Breast epithelium (tissue), 4 donors: ENCODE data around the gene GPER1. TPM values are rescaled to one million over a fixed set of nuclear protein-coding genes. Genes with fewer than 3 reads are reported as not detected.
"Not testable (repeated sequence)": the region's sequence is repeated elsewhere in the genome, so short reads cannot be mapped to it uniquely, and the experiment has no call there.

Source experiments
- DNase-seq, 2 donors: peaks; one replicate each; pipeline ENCODE4 v3.0.0-alpha.2; 2019; ENCODE audit warnings: low spot score in 2 of 2
- H3K27ac ChIP-seq, 2 donors: fragments of 200-600 bp; sonication (generic) in 1 of 2; one replicate each; pipeline ENCODE4 v1.5.1; 2016 to 2019; ENCODE audit warnings: mild to moderate bottlenecking in 1 of 2
- H3K27me3 ChIP-seq, 2 donors: fragments of 200-600 bp; sonication (generic) in 1 of 2; one replicate each; pipeline versions ENCODE4 v1.5.1 to v1.6.0; 2017 to 2019; ENCODE audit warnings: control low read depth in 1 of 2, mild to moderate bottlenecking in 1 of 2
- H3K36me3 ChIP-seq: fragments of 200-600 bp; one replicate; pipeline ENCODE4 v1.5.1; 2019
- H3K4me1 ChIP-seq, 2 donors: fragments of 200-600 bp; sonication (generic); one replicate each; pipeline ENCODE4 v1.5.1; 2016 to 2019; ENCODE audit warnings: control low read depth in 1 of 2
- H3K4me3 ChIP-seq, 3 donors: fragments of 200-600 bp; sonication (generic); 1 replicate in 2 of 3; 2 replicates in 1 of 3; pipeline ENCODE4 v1.5.1; 2016 to 2019; ENCODE audit warnings: mild to moderate bottlenecking in 3 of 3, moderate library complexity in 2 of 3
- H3K9me3 ChIP-seq, 2 donors: fragments of 200-600 bp; sonication (generic) in 1 of 2; one replicate each; pipeline ENCODE4 v1.5.1; 2016 to 2019; ENCODE audit warnings: control low read depth in 1 of 2
- POLR2A ChIP-seq: fragments of 450-650 bp; IDR thresholded peaks from one replicate; pipeline ENCODE4 v1.6.1; 2016; ENCODE audit warnings: antibody characterized with exemption, mild to moderate bottlenecking, moderate library complexity
- POLR2AphosphoS5 ChIP-seq, 3 donors: sonication (generic); formaldehyde crosslinking; IDR thresholded peaks; one replicate each; pipeline ENCODE4 v1.6.1; 2017; ENCODE audit warnings: antibody characterized with exemption in 3 of 3
- intact Hi-C: fragments of 100-400 bp; cut with DNase I; formaldehyde crosslinking; loops from one replicate; pipeline ENCODE4 v1.15.1; 2023; ENCODE audit warnings: low total_unique reads
- total RNA-seq, 3 donors: library from RNA; depleted of rRNA; stranded (reverse); fragments of >200 nt; gene quantifications; one replicate each; pipeline ENCODE4 v1.1.0, GENCODE V29; 2016
- TF ChIP-seq, protein P1 (sequence below), 3 donors: fragments of 450-650 bp; IDR thresholded peaks; one replicate each; pipeline ENCODE4 v1.5.1; 2016 to 2017; ENCODE audit warnings: antibody characterized with exemption in 3 of 3, mild to moderate bottlenecking in 3 of 3, moderate library complexity in 3 of 3

GPER1 gene
- 1 to 10 TPM; 2.6 to 3.3 (median 3.2) TPM for total RNA-seq

GRCh38 chr7:1087952-1088920 is at the start of gene GPER1:
GPER1 (plus strand) TSS chr7:1088113; CDS start chr7:1091729, 3,616 bp downstream.
- TF ChIP-seq POLR2A (no peak), POLR2AphosphoS5 (IDR thresholded peaks at IDR 0.05) (no peak)
- TF ChIP-seq, protein P1, sequence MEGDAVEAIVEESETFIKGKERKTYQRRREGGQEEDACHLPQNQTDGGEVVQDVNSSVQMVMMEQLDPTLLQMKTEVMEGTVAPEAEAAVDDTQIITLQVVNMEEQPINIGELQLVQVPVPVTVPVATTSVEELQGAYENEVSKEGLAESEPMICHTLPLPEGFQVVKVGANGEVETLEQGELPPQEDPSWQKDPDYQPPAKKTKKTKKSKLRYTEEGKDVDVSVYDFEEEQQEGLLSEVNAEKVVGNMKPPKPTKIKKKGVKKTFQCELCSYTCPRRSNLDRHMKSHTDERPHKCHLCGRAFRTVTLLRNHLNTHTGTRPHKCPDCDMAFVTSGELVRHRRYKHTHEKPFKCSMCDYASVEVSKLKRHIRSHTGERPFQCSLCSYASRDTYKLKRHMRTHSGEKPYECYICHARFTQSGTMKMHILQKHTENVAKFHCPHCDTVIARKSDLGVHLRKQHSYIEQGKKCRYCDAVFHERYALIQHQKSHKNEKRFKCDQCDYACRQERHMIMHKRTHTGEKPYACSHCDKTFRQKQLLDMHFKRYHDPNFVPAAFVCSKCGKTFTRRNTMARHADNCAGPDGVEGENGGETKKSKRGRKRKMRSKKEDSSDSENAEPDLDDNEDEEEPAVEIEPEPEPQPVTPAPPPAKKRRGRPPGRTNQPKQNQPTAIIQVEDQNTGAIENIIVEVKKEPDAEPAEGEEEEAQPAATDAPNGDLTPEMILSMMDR (IDR thresholded peaks at IDR 0.05), result no peak
- Histone ChIP-seq H3K9me3 (no peaks in the 10 kb centered on the region), H3K27ac (peak within 1 kb of the TSS in 1 of 2 donors; percentile 70), H3K27me3 (no peaks in the 10 kb centered on the region), H3K36me3 (no peaks in the 10 kb centered on the region), H3K4me1 (peaks cover 0 to 17% of the 10 kb centered on the region in 2 donors), H3K4me3 (peak within 1 kb of the TSS; percentile 36 to 71 (median 46))
- intact Hi-C loops, result no loop called here
- DNase-seq, result no peak

GRCh38 chr7:1040233-1040632 is 47.7 kb upstream of the GPER1 start:
- H3K27me3 ChIP-seq, H3K4me1 ChIP-seq, H3K4me3 ChIP-seq, H3K27ac ChIP-seq, intact Hi-C loops, H3K36me3 ChIP-seq, H3K9me3 ChIP-seq, DNase-seq: not testable (repeated sequence)

- Histone ChIP-seq H3K36me3 (no peaks in the 10 kb centered on the region), H3K4me1 (peaks cover 10 to 13% of the 10 kb centered on the region in 2 donors), H3K9me3 (no peaks in the 10 kb centered on the region), H3K4me3 (peak overlapping the region in 1 of 3 donors; percentile 44), H3K27ac (no peak overlapping the region), H3K27me3 (no peaks in the 10 kb centered on the region)
- DNase-seq, result no peak
- intact Hi-C loops, result no loop called here
- no peak for TF ChIP-seq POLR2AphosphoS5 (IDR thresholded peaks at IDR 0.05)
- TF ChIP-seq, protein P1 (IDR thresholded peaks at IDR 0.05), result no peak
- no peak for TF ChIP-seq POLR2A
Observed at GRCh38 chr7:1040790-1041189, 47.1 kb upstream of the GPER1 start.

- Histone ChIP-seq H3K36me3 (no peaks in the 10 kb centered on the region), H3K4me1 (peaks cover 10 to 16% of the 10 kb centered on the region in 2 donors), H3K27me3 (no peaks in the 10 kb centered on the region), H3K27ac (peak overlapping the region; percentile 23 to 40), H3K4me3 (no peak overlapping the region), H3K9me3 (no peaks in the 10 kb centered on the region)
- DNase-seq, result no peak
- no peak for TF ChIP-seq POLR2AphosphoS5 (IDR thresholded peaks at IDR 0.05)
- TF ChIP-seq, protein P1 (IDR thresholded peaks at IDR 0.05), result no peak
- no peak for TF ChIP-seq POLR2A
- intact Hi-C loops, result no loop called here
Observed at GRCh38 chr7:1041551-1042491, 46.1 kb upstream of the GPER1 start.

DNA sequence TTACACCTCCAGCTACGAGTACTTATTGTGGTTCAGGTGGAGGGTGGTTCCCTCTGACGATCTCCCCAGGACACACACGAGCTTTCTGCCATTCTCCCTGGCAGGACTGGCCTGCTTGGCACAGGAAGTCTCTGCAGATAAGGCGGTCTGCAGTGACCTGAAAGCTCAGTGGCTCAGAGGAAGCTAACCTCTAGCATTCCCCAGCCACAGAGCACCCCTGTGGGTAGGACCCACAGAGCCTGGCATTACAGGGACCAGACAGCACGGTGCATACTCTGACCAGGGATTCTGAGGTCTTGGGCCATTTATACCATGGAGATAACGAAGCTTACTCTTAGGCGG is 45.5 kb upstream of the GPER1 start:
- H3K9me3 ChIP-seq, result no peaks in the 10 kb centered on the region
- intact Hi-C loops, result no loop called here
- peak overlapping the region; percentile 23 to 40 for H3K27ac ChIP-seq
- H3K36me3 ChIP-seq, result no peaks in the 10 kb centered on the region
- H3K4me1 ChIP-seq, result peaks cover 10 to 16% of the 10 kb centered on the region in 2 donors
- no peak for DNase-seq
- no peaks in the 10 kb centered on the region for H3K27me3 ChIP-seq
- H3K4me3 ChIP-seq, result no peak overlapping the region
- TF ChIP-seq, protein P1 (IDR thresholded peaks at IDR 0.05), result no peak
- TF ChIP-seq POLR2A (no peak), POLR2AphosphoS5 (IDR thresholded peaks at IDR 0.05) (no peak)
